Gastrocnemius medialis (tissue), 4 donors: ENCODE data around the gene PCDH11Y. TPM values are rescaled to one million over a fixed set of nuclear protein-coding genes. Genes with fewer than 3 reads are reported as not detected.
"Not testable (repeated sequence)": the region's sequence is repeated elsewhere in the genome, so short reads cannot be mapped to it uniquely, and the experiment has no call there.

ENCODE experiments used
- ATAC-seq, 2 donors: fragments of 150-250 bp; one replicate each; pipeline ENCODE4 v1.9.1; 2016
- DNase-seq, 2 donors: peaks; one replicate each; pipeline ENCODE4 v3.0.0-alpha.2; 2019
- H3K27ac ChIP-seq, 4 donors: fragments of 200-600 bp; sonication (generic); 1 replicate in 1 of 4; 2 replicates in 3 of 4; pipeline ENCODE4 v1.5.1; 2016 to 2018; ENCODE audit warnings: mild to moderate bottlenecking in 2 of 4, moderate library complexity in 1 of 4
- H3K27me3 ChIP-seq, 3 donors: fragments of 200-600 bp; sonication (generic) in 2 of 3; 1 replicate in 1 of 3; 2 replicates in 2 of 3; pipeline versions ENCODE4 v1.5.1 to v1.6.0; 2016 to 2019; ENCODE audit warnings: mild to moderate bottlenecking in 1 of 3, moderate library complexity in 1 of 3
- H3K36me3 ChIP-seq, 2 donors: fragments of 200-600 bp; sonication (generic) in 1 of 2; one replicate each; pipeline ENCODE4 v1.5.1; 2017 to 2018
- H3K4me1 ChIP-seq, 2 donors: fragments of 200-600 bp; sonication (generic) in 1 of 2; one replicate each; pipeline ENCODE4 v1.5.1; 2016 to 2017; ENCODE audit warnings: mild to moderate bottlenecking in 2 of 2
- H3K4me3 ChIP-seq, 4 donors: fragments of 200-600 bp; sonication (generic) in 3 of 4; 1 replicate in 1 of 4; 2 replicates in 3 of 4; pipeline ENCODE4 v1.5.1; 2016 to 2019; ENCODE audit warnings: mild to moderate bottlenecking in 2 of 4
- H3K9me3 ChIP-seq, 3 donors: fragments of 200-600 bp; sonication (generic) in 2 of 3; 1 replicate in 1 of 3; 2 replicates in 2 of 3; pipeline ENCODE4 v1.5.1; 2016 to 2019
- in situ Hi-C, 4 donors: fragments of 200-750 bp; cut with MboI; loops; one replicate each; pipeline versions ENCODE4 v1.15.0 to v1.8.0; 2017; ENCODE audit warnings: low sequenced_read_pairs in 4 of 4
- intact Hi-C: fragments of 100-400 bp; cut with DNase I; formaldehyde crosslinking; loops from one replicate; pipeline ENCODE4 v1.15.1; 2023; ENCODE audit warnings: low total_unique reads
- total RNA-seq, 4 donors: library from RNA; depleted of rRNA; stranded (reverse); fragments of >200 nt; gene quantifications; one replicate each; pipeline versions ENCODE4 v1.1.0 to v1.2.3, GENCODE V29; 2016

The PCDH11Y gene
- not detected for total RNA-seq

GRCh38 chrY:5000057-5000456 lies at the start of gene PCDH11Y:
PCDH11Y (plus strand) TSS chrY:5000296; CDS start chrY:5057100, 56,804 bp downstream.
- intact Hi-C loops, H3K9me3 ChIP-seq, H3K4me3 ChIP-seq, H3K4me1 ChIP-seq, in situ Hi-C loops, DNase-seq, H3K27ac ChIP-seq, ATAC-seq, H3K27me3 ChIP-seq, H3K36me3 ChIP-seq: not testable (repeated sequence)

GRCh38 chrY:4967894-4968293 lies 32.2 kb upstream of the PCDH11Y start:
- H3K36me3 ChIP-seq, DNase-seq, H3K4me3 ChIP-seq, intact Hi-C loops, H3K27ac ChIP-seq, ATAC-seq, H3K27me3 ChIP-seq, H3K9me3 ChIP-seq, in situ Hi-C loops, H3K4me1 ChIP-seq: not testable (repeated sequence)

GRCh38 chrY:4991743-4992400 lies 8.2 kb upstream of the PCDH11Y start:
- H3K27ac ChIP-seq, ATAC-seq, in situ Hi-C loops, H3K9me3 ChIP-seq, H3K36me3 ChIP-seq, H3K27me3 ChIP-seq, H3K4me3 ChIP-seq, DNase-seq, H3K4me1 ChIP-seq, intact Hi-C loops: not testable (repeated sequence)

- ATAC-seq, DNase-seq, intact Hi-C loops, H3K4me3 ChIP-seq, H3K4me1 ChIP-seq, H3K27ac ChIP-seq, H3K36me3 ChIP-seq, H3K9me3 ChIP-seq, in situ Hi-C loops, H3K27me3 ChIP-seq: not testable (repeated sequence)
Measured at GRCh38 chrY:4994892-4995291, 5.2 kb upstream of the PCDH11Y start.

- H3K36me3 ChIP-seq, DNase-seq, H3K9me3 ChIP-seq, ATAC-seq, H3K4me3 ChIP-seq, in situ Hi-C loops, H3K27ac ChIP-seq, H3K4me1 ChIP-seq, intact Hi-C loops, H3K27me3 ChIP-seq: not testable (repeated sequence)
Measured at GRCh38 chrY:5002476-5003184, 2.5 kb downstream of the PCDH11Y start.

GRCh38 chrY:5038972-5039523 lies 39.0 kb downstream of the PCDH11Y start:
- ATAC-seq = not testable (repeated sequence)

GRCh38 chrY:5083017-5083416 lies 82.9 kb downstream of the PCDH11Y start:
- H3K36me3 ChIP-seq, DNase-seq, in situ Hi-C loops, intact Hi-C loops, H3K9me3 ChIP-seq, H3K27me3 ChIP-seq, ATAC-seq, H3K27ac ChIP-seq, H3K4me1 ChIP-seq, H3K4me3 ChIP-seq: not testable (repeated sequence)

More at GRCh38 chrY:5038972-5039523, 39.0 kb downstream of the PCDH11Y start:
- in situ Hi-C loops, H3K36me3 ChIP-seq, H3K27ac ChIP-seq, H3K4me1 ChIP-seq, intact Hi-C loops, H3K9me3 ChIP-seq, H3K4me3 ChIP-seq, DNase-seq, H3K27me3 ChIP-seq: not testable (repeated sequence)

- in situ Hi-C loops, H3K27me3 ChIP-seq, H3K4me3 ChIP-seq, H3K9me3 ChIP-seq, H3K36me3 ChIP-seq, intact Hi-C loops, H3K4me1 ChIP-seq, ATAC-seq, H3K27ac ChIP-seq, DNase-seq: not testable (repeated sequence)
Measured at GRCh38 chrY:5182998-5183397, 182.9 kb downstream of the PCDH11Y start.

GRCh38 chrY:5215116-5215515 lies 215.0 kb downstream of the PCDH11Y start:
- H3K27me3 ChIP-seq, DNase-seq, intact Hi-C loops, H3K9me3 ChIP-seq, H3K4me1 ChIP-seq, ATAC-seq, in situ Hi-C loops, H3K36me3 ChIP-seq, H3K4me3 ChIP-seq, H3K27ac ChIP-seq: not testable (repeated sequence)

- H3K27ac ChIP-seq, DNase-seq, H3K4me3 ChIP-seq, ATAC-seq, H3K36me3 ChIP-seq, intact Hi-C loops, H3K4me1 ChIP-seq, H3K9me3 ChIP-seq, H3K27me3 ChIP-seq, in situ Hi-C loops: not testable (repeated sequence)
Measured at GRCh38 chrY:5324931-5325330, 324.8 kb downstream of the PCDH11Y start.

- in situ Hi-C loops, H3K4me3 ChIP-seq, ATAC-seq, H3K9me3 ChIP-seq, DNase-seq, H3K4me1 ChIP-seq, intact Hi-C loops, H3K27me3 ChIP-seq, H3K36me3 ChIP-seq, H3K27ac ChIP-seq: not testable (repeated sequence)
Measured at GRCh38 chrY:5342220-5342619, 342.1 kb downstream of the PCDH11Y start.

- in situ Hi-C loops, H3K27me3 ChIP-seq, intact Hi-C loops, H3K36me3 ChIP-seq, H3K4me3 ChIP-seq, H3K27ac ChIP-seq, H3K4me1 ChIP-seq, ATAC-seq, H3K9me3 ChIP-seq, DNase-seq: not testable (repeated sequence)
Measured at GRCh38 chrY:5543705-5544104, 543.6 kb downstream of the PCDH11Y start.
